DMS114 treated with DMSO at 0.1 percent for 48 hours (cell line): ENCODE results near the gene MCF2L.
"Not testable (repeated sequence)": the region's sequence is repeated elsewhere in the genome, so short reads cannot be mapped to it uniquely, and the experiment has no call there.

Experiments used
- DNase-seq: peaks from one replicate; lab custom pipeline; 2025; ENCODE audit not compliant: unreplicated experiment; lab: John Stamatoyannopoulos, UW

The MCF2L gene

DNA sequence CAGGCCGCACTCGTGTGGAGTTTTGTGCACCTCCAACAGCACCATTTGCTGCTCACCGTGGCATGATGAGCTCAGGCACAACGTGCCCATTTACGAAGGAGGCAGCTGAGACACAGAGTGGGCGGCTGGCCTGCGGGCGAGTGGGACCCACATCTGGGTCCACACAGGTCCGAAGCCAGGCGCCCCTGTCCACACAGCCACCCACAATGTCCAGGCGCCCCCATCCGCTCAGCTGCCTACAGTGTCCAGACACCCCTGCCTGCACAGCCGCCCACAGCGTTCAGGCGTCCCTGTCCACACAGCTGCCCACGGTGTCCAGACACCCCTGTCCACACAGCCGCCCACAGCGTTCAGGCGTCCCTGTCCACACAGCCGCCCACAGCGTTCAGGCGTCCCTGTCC, 94.1 kb downstream of the MCF2L start:
- no peak for DNase-seq

DNA sequence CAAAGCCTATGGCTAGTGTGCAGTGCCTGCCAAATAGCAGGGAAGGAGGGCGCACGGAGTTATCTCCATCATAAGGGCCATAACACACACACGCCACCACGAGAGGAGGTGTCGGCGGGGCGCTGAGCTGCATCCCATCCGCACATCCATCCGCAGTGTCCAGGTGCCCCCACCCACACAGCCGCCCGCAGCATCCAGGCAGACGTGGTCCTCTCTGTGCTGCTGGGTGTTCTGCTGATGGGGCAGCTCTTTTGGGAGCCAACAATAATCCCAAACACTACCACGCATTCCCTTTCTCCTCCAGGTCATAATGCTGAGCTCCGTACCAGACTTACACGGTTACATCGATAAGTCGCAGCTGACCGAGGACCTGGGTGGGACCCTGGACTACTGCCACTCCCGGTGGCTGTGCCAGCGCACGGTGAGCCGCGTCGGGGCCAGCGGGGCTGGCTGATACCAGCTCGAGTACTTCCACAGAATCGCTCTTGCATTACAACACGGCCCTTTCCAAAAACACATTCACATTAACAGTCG, 95.1 kb downstream of the MCF2L start:
- DNase-seq, result no peak

GRCh38 chr13:113064534-113065405, 95.8 kb downstream of the MCF2L start:
- DNase-seq, result no peak

- DNase-seq, result no peak
Measured at GRCh38 chr13:113065406-113066141, 96.6 kb downstream of the MCF2L start.

DNA sequence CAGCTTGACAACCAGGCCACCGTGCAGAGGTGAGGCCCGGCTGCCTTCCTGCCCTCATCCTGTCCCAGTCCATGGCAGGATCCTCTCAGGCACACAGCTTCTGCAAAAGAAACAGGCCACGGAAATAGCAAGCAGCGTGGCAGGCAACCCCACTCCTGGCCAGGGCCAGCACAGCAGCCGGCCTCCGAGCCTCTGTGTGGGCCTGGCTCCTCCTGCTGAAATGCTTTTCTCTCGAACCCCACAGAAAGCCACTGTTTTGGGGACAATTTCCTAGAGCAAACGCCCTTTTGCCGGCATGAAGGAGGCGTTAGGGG, 97.1 kb downstream of the MCF2L start:
- no peak for DNase-seq

- no peak for DNase-seq
Measured at GRCh38 chr13:113066746-113067145, 97.7 kb downstream of the MCF2L start.

DNA sequence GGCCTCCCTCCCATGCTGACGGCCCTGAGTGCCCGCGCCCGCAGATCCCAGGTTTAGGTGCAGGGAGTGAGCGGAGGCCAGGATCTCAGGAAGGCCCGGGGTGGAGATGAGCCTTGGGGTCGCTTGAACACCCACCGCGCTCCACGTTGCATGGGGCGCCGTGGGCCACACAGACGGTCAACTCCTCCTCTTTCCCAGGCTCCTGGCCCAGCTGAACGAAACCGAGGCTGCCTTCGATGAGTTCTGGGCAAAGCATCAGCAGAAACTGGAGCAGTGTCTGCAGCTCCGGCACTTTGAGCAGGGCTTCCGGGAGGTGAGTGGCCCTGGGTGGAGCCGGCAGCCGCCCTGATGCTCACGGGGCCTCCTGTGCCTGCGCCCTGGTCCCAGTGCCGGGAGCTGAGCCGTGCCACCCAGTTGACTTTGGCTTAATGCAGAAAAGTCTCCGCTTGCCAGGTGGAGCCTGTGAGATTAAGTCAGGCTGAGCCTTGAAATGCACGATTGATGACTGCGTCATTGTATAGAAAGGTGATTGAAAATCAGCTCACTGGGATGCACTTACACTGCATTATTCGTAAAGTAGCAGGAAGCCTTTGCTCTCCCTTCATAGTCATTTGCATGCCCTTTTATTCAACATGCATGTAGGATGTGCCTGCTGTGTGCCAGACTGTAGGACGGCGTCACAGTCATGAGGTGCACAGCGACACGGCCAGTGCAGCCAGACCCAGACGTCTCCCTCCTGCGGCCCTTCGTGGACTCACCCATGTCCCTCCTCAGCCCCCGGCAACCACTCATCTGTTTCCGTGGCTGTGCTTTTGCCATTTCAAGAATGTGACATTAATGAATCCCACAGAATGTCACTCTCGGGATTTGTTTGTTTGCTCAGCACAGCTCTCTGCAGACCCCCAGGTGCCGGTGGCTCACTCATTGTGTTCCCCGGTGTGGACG, 101.1 kb downstream of the MCF2L start:
- DNase-seq, result no peak

DNA sequence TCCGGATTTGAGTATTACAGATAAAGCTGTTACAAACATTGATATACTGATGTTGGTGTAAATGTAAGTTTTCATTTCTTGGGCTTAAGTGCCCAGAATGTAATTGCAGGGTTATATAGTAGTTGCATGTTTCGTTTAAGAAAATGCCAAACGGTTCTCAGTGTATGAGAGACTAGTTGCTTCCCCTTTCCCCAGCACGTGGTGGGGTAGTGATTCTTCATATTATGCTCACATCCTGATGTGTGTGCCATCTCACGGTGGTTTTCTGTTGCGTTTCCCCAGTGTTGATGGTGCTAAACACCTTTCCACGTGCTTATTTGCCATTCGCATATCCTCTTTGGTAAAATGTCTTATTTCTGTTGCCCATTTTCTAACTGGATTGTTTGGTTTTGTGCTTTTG, 101.8 kb downstream of the MCF2L start:
- no peak for DNase-seq

DNA sequence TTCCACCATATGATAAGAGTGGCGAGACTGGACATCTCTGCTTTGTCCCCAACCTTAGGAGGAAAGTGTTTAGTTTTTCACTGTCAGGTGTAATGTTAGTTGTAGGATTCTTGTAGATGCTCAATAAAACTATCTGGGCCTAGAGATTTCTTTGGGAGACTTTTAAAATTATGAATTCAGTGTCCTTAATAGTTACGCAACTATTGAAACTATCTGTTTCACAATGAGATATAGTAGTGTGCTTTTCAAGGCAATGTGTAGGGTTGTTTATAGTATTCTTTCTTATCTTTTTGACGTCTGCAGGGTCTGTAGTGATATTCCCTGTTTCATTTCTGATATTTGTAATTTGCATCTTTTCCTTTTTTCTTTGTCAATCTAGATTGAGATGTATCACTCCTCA, 103.4 kb downstream of the MCF2L start:
- DNase-seq, result no peak

DNA sequence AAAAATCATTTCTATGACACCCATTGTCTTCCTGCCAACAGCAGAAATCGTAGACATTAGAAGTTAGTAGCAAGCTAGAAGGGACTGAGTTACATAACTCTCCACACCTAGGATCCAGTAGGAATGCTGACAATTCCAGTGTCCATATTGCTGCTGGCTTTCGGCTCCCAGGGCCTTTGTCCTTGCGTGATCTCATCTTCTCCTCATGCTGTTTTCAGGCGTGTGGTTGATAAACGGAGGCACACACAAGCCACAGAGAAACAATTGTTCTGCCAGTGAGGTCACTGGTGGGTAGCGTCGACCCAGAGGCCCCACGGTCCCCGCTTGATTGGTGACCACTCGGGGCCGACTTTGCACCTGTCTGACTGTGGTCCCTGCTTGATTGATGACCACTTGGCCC, 104.9 kb downstream of the MCF2L start:
- no peak for DNase-seq

DNA sequence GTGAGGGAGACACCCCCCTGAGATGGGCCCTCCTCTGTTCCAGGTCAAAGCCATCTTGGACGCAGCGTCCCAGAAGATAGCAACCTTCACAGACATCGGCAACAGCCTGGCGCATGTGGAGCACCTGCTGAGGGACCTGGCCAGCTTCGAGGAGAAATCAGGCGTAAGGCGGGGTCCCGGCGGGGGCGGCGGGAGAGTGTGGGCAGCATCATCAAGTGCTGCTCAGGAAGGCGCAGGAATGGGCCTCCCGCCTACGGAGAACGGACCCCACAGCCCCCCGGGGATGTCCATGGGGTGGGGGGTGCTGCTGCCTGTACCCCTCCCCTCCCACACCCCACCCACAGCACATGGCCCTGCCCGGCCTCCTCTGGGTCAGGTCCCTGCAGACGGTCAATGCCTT, 105.4 kb downstream of the MCF2L start:
- DNase-seq, result no peak

DNA sequence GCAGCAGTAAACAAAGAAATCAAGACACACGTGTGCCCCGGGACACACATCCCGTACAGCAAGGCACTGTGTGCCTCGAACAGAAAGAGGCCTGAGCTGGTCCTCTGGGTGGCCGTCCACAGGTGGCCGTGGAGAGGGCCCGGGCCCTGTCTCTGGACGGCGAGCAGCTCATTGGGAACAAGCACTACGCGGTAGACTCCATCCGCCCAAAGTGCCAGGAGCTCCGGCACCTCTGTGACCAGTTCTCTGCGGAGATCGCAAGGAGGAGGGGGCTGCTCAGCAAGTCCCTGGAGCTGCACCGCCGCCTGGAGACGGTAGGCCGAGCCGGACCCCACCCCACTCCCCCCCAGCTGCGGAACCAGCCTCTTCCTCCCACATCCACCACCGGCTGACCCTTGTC, 105.9 kb downstream of the MCF2L start:
- no peak for DNase-seq

GRCh38 chr13:113075711-113076110, 106.7 kb downstream of the MCF2L start:
- DNase-seq, result no peak

DNA sequence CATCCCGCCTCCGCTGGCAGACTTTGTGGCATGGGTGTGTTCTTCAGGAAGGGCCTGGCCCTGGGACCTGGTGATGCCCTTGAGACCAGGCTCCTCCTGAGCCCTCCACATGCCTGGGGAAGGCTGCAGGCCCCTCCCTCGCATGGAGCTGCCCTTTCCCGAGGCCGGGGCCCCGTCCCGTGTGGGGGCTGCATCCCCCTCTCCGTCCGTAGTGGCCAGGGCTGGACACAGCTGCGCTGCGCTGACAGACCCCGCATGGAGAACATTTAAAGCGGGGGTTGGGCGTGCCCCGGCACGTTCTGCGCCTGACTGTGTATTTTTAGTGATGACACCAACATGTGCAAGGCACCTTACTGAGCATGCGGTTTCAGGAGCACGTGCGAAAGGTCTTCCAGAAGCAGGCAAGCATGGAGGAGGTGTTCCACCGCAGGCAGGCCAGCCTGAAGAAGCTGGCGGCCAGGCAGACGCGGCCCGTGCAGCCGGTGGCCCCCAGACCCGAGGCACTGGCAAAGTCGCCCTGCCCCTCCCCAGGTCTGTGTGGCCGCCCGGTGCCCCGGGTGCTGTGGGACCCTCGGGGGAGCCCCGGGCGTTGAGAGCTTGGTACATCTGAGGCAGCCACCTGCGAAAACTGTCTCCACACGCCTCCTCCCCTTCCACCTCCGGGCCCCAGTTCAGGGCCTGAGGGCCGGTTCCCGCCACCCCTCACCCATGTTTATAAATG, 107.8 kb downstream of the MCF2L start:
- DNase-seq, result no peak

DNA sequence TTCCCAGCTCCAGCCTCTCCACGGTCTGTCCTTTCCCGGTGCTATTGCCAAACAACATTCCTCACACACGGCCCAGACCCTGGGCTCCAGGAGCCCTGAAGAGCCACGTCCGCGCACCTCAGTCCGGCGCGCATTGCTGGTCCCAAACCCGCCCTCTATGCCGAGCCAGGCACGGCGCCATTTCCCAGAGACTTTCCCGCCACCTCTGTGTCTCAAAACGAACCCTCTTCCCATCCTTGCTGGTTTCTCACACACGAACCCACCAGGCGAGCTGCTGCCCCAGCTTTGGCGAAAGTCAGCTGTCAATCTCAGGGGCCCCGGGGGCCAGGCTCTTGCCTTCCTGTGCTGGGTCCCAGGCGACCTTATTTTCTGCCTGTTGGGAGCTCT, 108.5 kb downstream of the MCF2L start:
- DNase-seq, result no peak

- DNase-seq, result no peak
Measured at GRCh38 chr13:113077953-113078901, 109.2 kb downstream of the MCF2L start.

DNA sequence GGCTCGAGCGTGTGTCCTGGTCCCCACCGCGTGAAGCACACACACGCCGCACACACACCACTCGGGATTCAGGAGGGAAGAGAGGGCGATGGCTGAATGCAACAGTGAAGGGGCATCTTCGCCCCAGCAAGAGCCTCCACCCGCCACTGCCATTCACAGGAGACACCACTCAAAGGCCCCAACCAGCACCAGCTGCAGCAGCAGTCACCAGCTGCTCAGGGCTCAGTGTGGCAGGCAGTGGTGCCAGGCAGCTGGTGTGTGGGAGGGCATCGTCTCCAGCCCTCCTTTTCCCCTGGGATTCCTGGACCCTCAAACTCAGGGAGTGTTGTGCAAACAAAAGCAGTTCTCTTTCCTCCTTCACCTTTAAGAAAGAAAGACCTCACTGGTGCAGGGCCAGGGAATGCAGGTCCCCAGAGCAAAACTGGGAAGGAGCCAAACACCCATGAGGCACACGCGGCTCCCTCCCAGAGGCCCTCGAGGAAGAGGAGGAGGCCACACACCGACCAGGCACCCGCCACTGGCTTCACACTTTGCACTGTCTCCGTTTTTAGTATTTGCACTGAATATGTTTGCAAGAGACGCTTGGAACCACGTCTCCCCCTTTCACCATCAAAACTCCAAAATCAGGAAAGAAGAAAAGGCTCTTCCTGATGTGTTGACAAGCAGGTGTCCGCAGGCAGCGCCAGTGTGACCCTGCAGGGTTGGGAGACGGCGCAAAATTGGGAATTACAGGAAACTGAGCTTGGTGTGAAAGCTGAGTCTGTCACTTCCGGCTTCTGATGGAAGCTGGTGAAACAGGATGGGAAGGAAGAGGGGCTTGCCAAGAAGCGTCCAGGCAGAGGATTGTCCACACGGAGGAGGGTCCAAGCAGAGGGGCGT, 110.1 kb downstream of the MCF2L start:
- DNase-seq, result no peak

- DNase-seq, result not testable (repeated sequence)
Measured at GRCh38 chr13:113079781-113080080, 110.7 kb downstream of the MCF2L start.

- DNase-seq, result no peak
Measured at GRCh38 chr13:113080361-113080831, 111.4 kb downstream of the MCF2L start.
